ENCODE data around the gene LYZL6.

- TF ChIP-seq EP300 (IDR thresholded peaks at IDR 0.05; ENCODE audit: borderline replicate concordance), result no peak
- no peak for TF ChIP-seq FOXM1 (IDR thresholded peaks at IDR 0.05; ENCODE audit: borderline replicate concordance, low read depth)
Observed at GRCh38 chr17:35984140-35984539, 40.6 kb upstream of the LYZL6 start.
